Endothelial cell of umbilical vein (primary cell): ENCODE data around the gene CEP192. TPM values are rescaled to one million over a fixed set of nuclear protein-coding genes. Genes with fewer than 3 reads are reported as not detected.
"Not testable (repeated sequence)": the region's sequence is repeated elsewhere in the genome, so short reads cannot be mapped to it uniquely, and the experiment has no call there.

Experiments
- BruUV-seq: library from RNA; stranded (reverse); fragments of 400-500 nt; replicated peaks from 2 replicates; lab custom pipeline; 2021; lab: Mats Ljungman, UMichigan
- CTCF ChIA-PET: fragments of 300-600, 350-600 bp; sonication (Branson Sonifier 250); formaldehyde crosslinking; loops from one replicate; lab custom pipeline; 2021; ENCODE audit warnings: antibody characterized with exemption, inconsistent platforms; lab: Charles Lee
- POLR2A ChIA-PET: fragments of 300-600, 350-600 bp; sonication (Branson Sonifier 250); formaldehyde crosslinking; loops from one replicate; lab custom pipeline; 2021; ENCODE audit warnings: antibody characterized with exemption, inconsistent platforms; lab: Charles Lee
- DNase-seq: peaks from one replicate; pipeline ENCODE4 v3.0.0-alpha.2; 2011; ENCODE audit warnings: low read depth, low spot score
- FAIRE-seq: peaks from 2 replicates; lab custom pipeline; 2011; peaks lifted over from hg19 to GRCh38; lab: Jason Lieb, UNC
- H2AFZ ChIP-seq: 2 replicates; pipeline ENCODE4 v1.6.0; 2012; ENCODE audit warnings: low read depth, low read length, control low read depth, inconsistent platforms
- H3K27ac ChIP-seq: 2 replicates; pipeline ENCODE4 v1.5.1; 2011; ENCODE audit warnings: low read depth, mild to moderate bottlenecking, control low read depth, low read length, moderate library complexity; ENCODE audit not compliant: insufficient read depth
- H3K27me3 ChIP-seq, 2 experiments: 2 replicates each; pipeline versions ENCODE4 v1.6.0 to v1.6.1; 2011; ENCODE audit warnings: low read length in 2 of 2, mixed read lengths in 1 of 2; ENCODE audit not compliant: control insufficient read depth in 2 of 2, insufficient read depth in 2 of 2
- H3K36me3 ChIP-seq, 2 experiments: 2 replicates in 1 of 2; 3 replicates in 1 of 2; pipeline ENCODE4 v1.5.1; 2011; ENCODE audit warnings: low read length in 2 of 2, mild to moderate bottlenecking in 1 of 2, moderate library complexity in 1 of 2; ENCODE audit not compliant: control insufficient read depth in 2 of 2, insufficient read depth in 2 of 2; ENCODE audit errors: extremely low read depth in 1 of 2
- H3K4me1 ChIP-seq: 3 replicates; pipeline ENCODE4 v1.5.1; 2011; ENCODE audit warnings: mild to moderate bottlenecking, low read length; ENCODE audit not compliant: control insufficient read depth, insufficient read depth; ENCODE audit errors: extremely low read depth
- H3K4me2 ChIP-seq: 2 replicates; pipeline ENCODE4 v1.6.1; 2011; ENCODE audit warnings: low read length, control low read depth, mixed read lengths; ENCODE audit not compliant: insufficient read depth
- H3K4me3 ChIP-seq, 3 experiments: fragments of 200-600 bp in 1 of 3; sonication (generic), shearing (Covaris generic) in 1 of 3; replicated peaks in 1 of 3; 2 replicates each; pipeline ENCODE4 v1.5.1; 2011 to 2016; ENCODE audit warnings: control low read depth in 3 of 3, low read length in 3 of 3, mild to moderate bottlenecking in 2 of 3, inconsistent platforms in 1 of 3, low read depth in 1 of 3, moderate library complexity in 1 of 3; ENCODE audit not compliant: insufficient read depth in 1 of 3
- H3K79me2 ChIP-seq: 2 replicates; pipeline ENCODE4 v1.6.0; 2012; ENCODE audit warnings: low read length, inconsistent platforms; ENCODE audit not compliant: control insufficient read depth, insufficient read depth
- H3K9ac ChIP-seq: replicated peaks from 2 replicates; pipeline ENCODE3; 2011; ENCODE audit warnings: low read length, control low read depth; ENCODE audit not compliant: insufficient read depth; ENCODE audit errors: extremely low read depth
- H3K9me1 ChIP-seq: replicated peaks from 3 replicates; pipeline ENCODE4 v1.6.0; 2011; ENCODE audit warnings: mild to moderate bottlenecking, low read length; ENCODE audit not compliant: control insufficient read depth, insufficient read depth; ENCODE audit errors: extremely low read depth
- H3K9me3 ChIP-seq: replicated peaks from 2 replicates; pipeline ENCODE4 v1.5.1; 2012; ENCODE audit warnings: low read length, inconsistent platforms; ENCODE audit not compliant: control insufficient read depth, insufficient read depth
- H4K20me1 ChIP-seq: replicated peaks from 2 replicates; pipeline ENCODE3; 2011; ENCODE audit warnings: mild to moderate bottlenecking, low read length; ENCODE audit not compliant: control insufficient read depth, insufficient read depth; ENCODE audit errors: extremely low read depth
- EZH2 ChIP-seq: IDR thresholded peaks from 2 replicates; pipeline ENCODE4 v1.6.1; 2012; ENCODE audit warnings: borderline replicate concordance, low read depth, mild to moderate bottlenecking, moderate library complexity, low read length, inconsistent platforms; ENCODE audit not compliant: severe bottlenecking
- FOS ChIP-seq: IDR thresholded peaks from 2 replicates; pipeline ENCODE4 v1.6.1; 2011; ENCODE audit warnings: mild to moderate bottlenecking, low read length, moderate library complexity, borderline replicate concordance; ENCODE audit not compliant: insufficient read depth
- GATA2 ChIP-seq: IDR thresholded peaks from 2 replicates; pipeline ENCODE4 v1.7.0; 2011; ENCODE audit warnings: low read depth, mild to moderate bottlenecking, moderate library complexity, mixed read lengths, low read length; ENCODE audit not compliant: insufficient read length, insufficient read depth
- JUN ChIP-seq: IDR thresholded peaks from 2 replicates; pipeline ENCODE4 v1.6.1; 2011; ENCODE audit warnings: borderline replicate concordance, low read depth; ENCODE audit not compliant: insufficient read length, insufficient read depth
- MYC ChIP-seq: IDR thresholded peaks from one replicate; pipeline ENCODE4 v1.6.1; 2011; ENCODE audit warnings: mild to moderate bottlenecking, low read depth, low read length
- POLR2A ChIP-seq: IDR thresholded peaks from 2 replicates; pipeline ENCODE4 v1.6.1; 2012; ENCODE audit warnings: low read depth, mild to moderate bottlenecking, control low read depth, low read length
- POLR2AphosphoS5 ChIP-seq: IDR thresholded peaks from 2 replicates; pipeline ENCODE4 v1.6.1; 2012; ENCODE audit warnings: low read depth, mild to moderate bottlenecking, control low read depth, low read length, moderate library complexity; ENCODE audit not compliant: insufficient read depth
- dilution Hi-C: fragments of 300-500 bp; cut with MboI; formaldehyde crosslinking; loops from one replicate; pipeline ENCODE4 v1.15.0; 2019; ENCODE audit warnings: low sequenced_read_pairs; ENCODE audit not compliant: extremely low pct_ligation_motif_present
- intact Hi-C: fragments of 100-400 bp; cut with micrococcal nuclease; formaldehyde crosslinking; loops from one replicate; pipeline ENCODE4 v1.10.0; 2022
- polyA plus RNA-seq, 4 experiments: library from polyadenylated mRNA; depleted of rRNA in 3 of 4; stranded (reverse) in 3 of 4; unstranded in 1 of 4; fragments of >200 nt; gene quantifications; 2 replicates each; pipeline versions ENCODE4 v1.2.1 to v1.2.3, GENCODE V29; 2011 to 2012; ENCODE audit warnings: missing spikeins in 1 of 4
- total RNA-seq: library from RNA; stranded (reverse); gene quantifications from 2 replicates; pipeline ENCODE4 v1.2.3, GENCODE V29; 2021
- TF ChIP-seq, protein P1 (sequence below), 2 donors: IDR thresholded peaks; 1 replicate in 1 of 2; 2 replicates in 1 of 2; pipeline ENCODE4 v1.5.1; 2011; ENCODE audit warnings: low read length in 2 of 2, mild to moderate bottlenecking in 2 of 2, moderate library complexity in 2 of 2, control low read depth in 1 of 2, inconsistent platforms in 1 of 2, low read depth in 1 of 2; ENCODE audit not compliant: insufficient read depth in 1 of 2; ENCODE audit errors: extremely low read depth in 1 of 2
- TF ChIP-seq, protein P2 (sequence below): IDR thresholded peaks from 2 replicates; pipeline ENCODE4 v1.6.1; 2011; ENCODE audit not compliant: insufficient read depth, insufficient read length

Gene CEP192
- total and polyA plus RNA-seq, 2 donors (not counting 3 experiments of a cell fraction or from before 2014, with no cell fraction given) = 14.5 to 22.9 TPM

DNA sequence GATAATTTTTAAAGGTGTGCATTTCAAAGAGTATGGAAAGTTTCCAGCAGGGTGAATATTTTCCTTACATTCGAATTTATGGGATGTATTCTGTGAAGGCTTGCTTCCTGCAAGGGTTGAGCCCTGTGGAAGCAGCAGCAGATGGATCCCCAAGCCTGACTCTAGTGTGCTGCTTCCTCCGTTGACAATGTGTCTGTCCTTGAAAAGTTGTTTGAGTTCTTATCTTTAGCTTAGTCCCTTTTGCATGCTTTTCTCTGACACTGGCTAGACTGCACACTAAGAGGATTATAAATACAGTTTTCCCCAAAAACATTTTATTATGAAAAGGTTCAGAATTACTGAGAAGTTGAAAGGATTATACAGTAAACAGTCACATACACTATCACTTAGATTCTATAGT, 86.3 kb downstream of the CEP192 start:
- TF ChIP-seq GATA2 = no peak
- TF ChIP-seq, protein P1, sequence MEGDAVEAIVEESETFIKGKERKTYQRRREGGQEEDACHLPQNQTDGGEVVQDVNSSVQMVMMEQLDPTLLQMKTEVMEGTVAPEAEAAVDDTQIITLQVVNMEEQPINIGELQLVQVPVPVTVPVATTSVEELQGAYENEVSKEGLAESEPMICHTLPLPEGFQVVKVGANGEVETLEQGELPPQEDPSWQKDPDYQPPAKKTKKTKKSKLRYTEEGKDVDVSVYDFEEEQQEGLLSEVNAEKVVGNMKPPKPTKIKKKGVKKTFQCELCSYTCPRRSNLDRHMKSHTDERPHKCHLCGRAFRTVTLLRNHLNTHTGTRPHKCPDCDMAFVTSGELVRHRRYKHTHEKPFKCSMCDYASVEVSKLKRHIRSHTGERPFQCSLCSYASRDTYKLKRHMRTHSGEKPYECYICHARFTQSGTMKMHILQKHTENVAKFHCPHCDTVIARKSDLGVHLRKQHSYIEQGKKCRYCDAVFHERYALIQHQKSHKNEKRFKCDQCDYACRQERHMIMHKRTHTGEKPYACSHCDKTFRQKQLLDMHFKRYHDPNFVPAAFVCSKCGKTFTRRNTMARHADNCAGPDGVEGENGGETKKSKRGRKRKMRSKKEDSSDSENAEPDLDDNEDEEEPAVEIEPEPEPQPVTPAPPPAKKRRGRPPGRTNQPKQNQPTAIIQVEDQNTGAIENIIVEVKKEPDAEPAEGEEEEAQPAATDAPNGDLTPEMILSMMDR (IDR thresholded peaks at IDR 0.05; ENCODE audit: extremely low read depth in 1 of 2, insufficient read depth in 1 of 2, low read depth in 1 of 2, low read length in 2 of 2) = no peak
- TF ChIP-seq EZH2 = no peak
- TF ChIP-seq MYC = no peak
- no peak for TF ChIP-seq POLR2A
- TF ChIP-seq JUN = no peak
- TF ChIP-seq, protein P2, sequence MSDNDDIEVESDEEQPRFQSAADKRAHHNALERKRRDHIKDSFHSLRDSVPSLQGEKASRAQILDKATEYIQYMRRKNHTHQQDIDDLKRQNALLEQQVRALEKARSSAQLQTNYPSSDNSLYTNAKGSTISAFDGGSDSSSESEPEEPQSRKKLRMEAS = no peak
- no peak for TF ChIP-seq POLR2AphosphoS5
- TF ChIP-seq FOS = no peak
- intact Hi-C loops = no loop called here
- H3K36me3 ChIP-seq = peaks cover 6 to 9% of the 10 kb centered on the region in 2 experiments
- no peak overlapping the region for H3K4me2 ChIP-seq
- no peak for FAIRE-seq
- H3K9ac ChIP-seq = no peak overlapping the region
- no TSS peak for BruUV-seq
- no peaks in the 10 kb centered on the region for H3K4me1 ChIP-seq
- H3K27me3 ChIP-seq = no peaks in the 10 kb centered on the region
- no peak overlapping the region for H2AFZ ChIP-seq
- ChIA-PET CTCF (no interaction called here), POLR2A (no interaction called here)
- H4K20me1 ChIP-seq = no peaks in the 10 kb centered on the region
- H3K27ac ChIP-seq = no peak overlapping the region
- H3K79me2 ChIP-seq = no peaks in the 10 kb centered on the region
- no peak overlapping the region for H3K4me3 ChIP-seq
- no peak for DNase-seq
- H3K9me3 ChIP-seq = no peaks in the 10 kb centered on the region
- H3K9me1 ChIP-seq = no peaks in the 10 kb centered on the region
- dilution Hi-C loops = no loop called here

DNA sequence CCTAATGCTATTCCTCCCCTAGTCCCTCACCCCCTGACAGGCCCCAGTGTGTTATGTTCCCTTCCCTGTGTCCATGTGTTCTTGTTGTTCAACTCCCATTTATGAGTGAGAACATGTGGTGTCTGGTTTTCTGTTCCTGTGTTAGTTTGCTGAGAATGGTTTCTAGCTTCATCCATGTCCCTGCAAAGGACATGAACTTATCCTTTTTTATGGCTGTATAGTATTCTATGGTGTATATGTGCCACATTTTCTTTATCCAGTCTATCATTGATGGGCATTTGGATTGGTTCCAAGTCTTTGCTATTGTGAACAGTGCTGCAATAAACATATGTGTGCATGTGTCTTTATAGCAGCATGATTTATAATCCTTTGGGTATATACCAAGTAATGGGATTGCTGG, 86.9 kb downstream of the CEP192 start:
- H3K9ac ChIP-seq, CTCF ChIA-PET, FAIRE-seq, H3K27ac ChIP-seq, H3K27me3 ChIP-seq, H3K79me2 ChIP-seq, H2AFZ ChIP-seq, intact Hi-C loops, H4K20me1 ChIP-seq, H3K4me2 ChIP-seq, H3K4me1 ChIP-seq, H3K4me3 ChIP-seq, BruUV-seq, dilution Hi-C loops, POLR2A ChIA-PET, H3K9me1 ChIP-seq, H3K36me3 ChIP-seq, H3K9me3 ChIP-seq, DNase-seq: not testable (repeated sequence)
